PC-9 (cell line): Measurements from ENCODE around the gene CDR2L. TPM values are rescaled to one million over a fixed set of nuclear protein-coding genes. Genes with fewer than 3 reads are reported as not detected.

Experiments used
- BruUV-seq: library from RNA; stranded (reverse); fragments of 400-500 nt; replicated peaks from 2 replicates; lab custom pipeline; 2021; lab: Mats Ljungman, UMichigan
- CTCF ChIA-PET: fragments of 300-600 bp; sonication (Branson Sonifier 250); formaldehyde crosslinking; loops from one replicate; lab custom pipeline; 2022; ENCODE audit warnings: antibody characterized with exemption; lab: Charles Lee
- POLR2A ChIA-PET: fragments of 300-600 bp; sonication (Branson Sonifier 250); formaldehyde crosslinking; loops from one replicate; lab custom pipeline; 2022; ENCODE audit warnings: antibody characterized with exemption; ENCODE audit not compliant: unreplicated experiment; lab: Charles Lee
- DNase-seq, 2 experiments: peaks; one replicate each; pipeline versions ENCODE4 v3.0.0 to v3.0.0-alpha.2; 2015 to 2022; ENCODE audit warnings: mixed read lengths in 1 of 2
- H2AFZ ChIP-seq: fragments of 200-600 bp; sonication (generic); 2 replicates; pipeline ENCODE4 v1.8.1; 2017; ENCODE audit warnings: antibody characterized with exemption
- H3F3A ChIP-seq: fragments of 200-600 bp; sonication (generic); 2 replicates; pipeline ENCODE4 v1.8.1; 2017; ENCODE audit warnings: antibody characterized with exemption, mild to moderate bottlenecking, low read depth; ENCODE audit not compliant: insufficient read depth
- H3K27ac ChIP-seq: fragments of 200-600 bp; sonication (generic); 2 replicates; pipeline ENCODE4 v1.6.1; 2016; ENCODE audit warnings: mixed run types
- H3K27me3 ChIP-seq: fragments of 200-600 bp; sonication (generic); 2 replicates; pipeline ENCODE4 v1.6.1; 2016; ENCODE audit warnings: low read depth, mixed run types; ENCODE audit not compliant: insufficient read depth
- H3K36me3 ChIP-seq: fragments of 200-600 bp; sonication (generic); 2 replicates; pipeline ENCODE4 v1.6.1; 2016; ENCODE audit warnings: low read depth, mixed run types
- H3K4me1 ChIP-seq: fragments of 200-600 bp; sonication (generic); replicated peaks from 2 replicates; pipeline ENCODE4 v1.6.1; 2016; ENCODE audit warnings: mixed run types; ENCODE audit not compliant: insufficient read depth
- H3K4me2 ChIP-seq: fragments of 200-600 bp; sonication (generic); 2 replicates; pipeline ENCODE4 v1.6.1; 2017; ENCODE audit warnings: mixed run types
- H3K4me3 ChIP-seq: fragments of 200-600 bp; sonication (generic); 2 replicates; pipeline ENCODE4 v1.6.1; 2016; ENCODE audit warnings: mixed run types
- H3K79me2 ChIP-seq: fragments of 200-600 bp; sonication (generic); 2 replicates; pipeline ENCODE4 v1.6.1; 2017; ENCODE audit warnings: low read depth, mixed run types
- H3K9me2 ChIP-seq: fragments of 200-600 bp; sonication (generic); 2 replicates; pipeline ENCODE4 v1.8.1; 2017; ENCODE audit warnings: mild to moderate bottlenecking; ENCODE audit not compliant: insufficient read depth
- H3K9me3 ChIP-seq: fragments of 200-600 bp; sonication (generic); 2 replicates; pipeline ENCODE4 v1.8.1; 2016; ENCODE audit warnings: low read depth; ENCODE audit not compliant: insufficient read depth
- H4K20me1 ChIP-seq: fragments of 200-600 bp; sonication (generic); 2 replicates; pipeline ENCODE4 v1.8.1; 2017; ENCODE audit not compliant: insufficient read depth
- CTCF ChIP-seq: fragments of 200-600 bp; sonication (generic); conservative IDR thresholded peaks from 2 replicates; pipeline ENCODE4 v1.6.1; 2017; ENCODE audit warnings: mixed run types, antibody characterized with exemption, mild to moderate bottlenecking, moderate library complexity
- EZH2 ChIP-seq: fragments of 200-600 bp; sonication (generic); IDR thresholded peaks from 2 replicates; pipeline ENCODE4 v1.8.0; 2017; ENCODE audit warnings: antibody characterized with exemption, low read depth
- intact Hi-C: fragments of 100-400 bp; cut with micrococcal nuclease; formaldehyde crosslinking; loops from one replicate; pipeline ENCODE4 v1.10.0; 2022; ENCODE audit not compliant: unreplicated experiment
- total RNA-seq: library from RNA; stranded (reverse); gene quantifications from 2 replicates; pipeline ENCODE4 v1.2.3, GENCODE V29; 2021

The CDR2L gene
- total RNA-seq, 1 experiment from 2014 or later: 15.1 TPM

GRCh38 chr17:75049706-75050105, 62.3 kb downstream of the CDR2L start:
- Histone ChIP-seq H3K27ac (no peak overlapping the region), H3K4me2 (no peak overlapping the region), H3K4me1 (peaks cover 22% of the 10 kb centered on the region), H4K20me1 (peaks cover 7% of the 10 kb centered on the region; the same call in 1 of the 2 replicates), H3K9me2 (no peaks in the 10 kb centered on the region), H3K9me3 (no peaks in the 10 kb centered on the region), H3K36me3 (peaks cover 13% of the 10 kb centered on the region), H3K79me2 (peaks cover 42% of the 10 kb centered on the region), H3K27me3 (no peaks in the 10 kb centered on the region), H2AFZ (no peak overlapping the region), H3F3A (peaks cover 25% of the 10 kb centered on the region; the same call in 1 of the 2 replicates), H3K4me3 (no peak overlapping the region)
- POLR2A ChIA-PET: no interaction called here
- CTCF ChIA-PET: interaction anchor here (0.6 kb wide), 1 partner anchor 29 kb away, joined by 3 read pairs; no protein-coding TSS in a partner anchor
- no peak for DNase-seq
- intact Hi-C loops: loop anchor here (5.0 kb wide), 1 partner anchor 87 kb away; no protein-coding TSS in a partner anchor
- TF ChIP-seq CTCF (no peak), EZH2 (no peak)
- BruUV-seq: no TSS peak

- POLR2A ChIA-PET: no interaction called here
- peaks cover 26% of the 10 kb centered on the region for H3K79me2 ChIP-seq
These were observed 64.5 kb downstream of the CDR2L start for GRCh38 chr17:75051941-75052340.

More at GRCh38 chr17:75051941-75052340, 64.5 kb downstream of the CDR2L start:
- CTCF ChIA-PET: interaction anchor here (0.7 kb wide), 1 partner anchor 77 kb away, joined by 3 read pairs; no protein-coding TSS in a partner anchor
- Histone ChIP-seq H4K20me1 (0 out of 2 replicates have a peak, but pooled peaks cover 3% of the 10 kb centered on the region), H3K4me1 (peaks cover 17% of the 10 kb centered on the region), H3F3A (peaks cover 10% of the 10 kb centered on the region; the same call in 1 of the 2 replicates), H2AFZ (no peak overlapping the region), H3K4me2 (no peak overlapping the region), H3K27ac (no peak overlapping the region), H3K27me3 (no peaks in the 10 kb centered on the region), H3K4me3 (no peak overlapping the region), H3K9me3 (no peaks in the 10 kb centered on the region), H3K9me2 (no peaks in the 10 kb centered on the region), H3K36me3 (peaks cover 20% of the 10 kb centered on the region)
- DNase-seq: no peak
- BruUV-seq: no TSS peak
- TF ChIP-seq EZH2: no peak
- TF ChIP-seq CTCF: no peak
- intact Hi-C loops: no loop called here

Other genes starting within 250 kb of the CDR2L start
- 83.6 and 105 TPM in 2 replicates for gene NHERF1, start 239.0 kb upstream of the CDR2L start, total RNA-seq
- 31.5 and 37.6 TPM in 2 replicates for gene NAT9, start 211.3 kb upstream of the CDR2L start, total RNA-seq
- 0.11 TPM in 1 of 2 replicates, not detected in the other for gene GRIN2C, start 127.7 kb upstream of the CDR2L start, total RNA-seq
- gene FDXR, start 114.6 kb upstream of the CDR2L start, total RNA-seq: 18.2 and 30.7 TPM in 2 replicates
- not detected in 2 replicates for gene FADS6, start 94.0 kb upstream of the CDR2L start, total RNA-seq
- 0.22 and 0.28 TPM in 2 replicates for gene USH1G, start 64.4 kb upstream of the CDR2L start, total RNA-seq
- gene OTOP2, start 63.4 kb upstream of the CDR2L start, total RNA-seq: not detected in 2 replicates
- not detected in 2 replicates for gene OTOP3, start 51.7 kb upstream of the CDR2L start, total RNA-seq
- gene HID1, start 14.9 kb upstream of the CDR2L start, total RNA-seq: 32.1 and 49.7 TPM in 2 replicates
- 42.8 and 48.4 TPM in 2 replicates for gene MRPL58, start 25.0 kb downstream of the CDR2L start, total RNA-seq
- 306 and 336 TPM in 2 replicates for gene ATP5PD, start 59.3 kb downstream of the CDR2L start, total RNA-seq
- gene KCTD2, start 59.6 kb downstream of the CDR2L start, total RNA-seq: 18.4 and 18.6 TPM in 2 replicates
- 70.2 and 88.5 TPM in 2 replicates for gene SLC16A5, start 100.3 kb downstream of the CDR2L start, total RNA-seq
- gene ARMC7, start 122.3 kb downstream of the CDR2L start, total RNA-seq: 19.2 and 20.5 TPM in 2 replicates
- gene NT5C, start 144.1 kb downstream of the CDR2L start, total RNA-seq: 38.6 and 52.3 TPM in 2 replicates
- gene JPT1, start 166.9 kb downstream of the CDR2L start, total RNA-seq: 250 and 277 TPM in 2 replicates
- gene SUMO2, start 195.3 kb downstream of the CDR2L start, total RNA-seq: 425 and 486 TPM in 2 replicates
- gene NUP85, start 218.0 kb downstream of the CDR2L start, total RNA-seq: 64.2 and 73.1 TPM in 2 replicates